Measurements from ENCODE around the gene CGB8.

DNA sequence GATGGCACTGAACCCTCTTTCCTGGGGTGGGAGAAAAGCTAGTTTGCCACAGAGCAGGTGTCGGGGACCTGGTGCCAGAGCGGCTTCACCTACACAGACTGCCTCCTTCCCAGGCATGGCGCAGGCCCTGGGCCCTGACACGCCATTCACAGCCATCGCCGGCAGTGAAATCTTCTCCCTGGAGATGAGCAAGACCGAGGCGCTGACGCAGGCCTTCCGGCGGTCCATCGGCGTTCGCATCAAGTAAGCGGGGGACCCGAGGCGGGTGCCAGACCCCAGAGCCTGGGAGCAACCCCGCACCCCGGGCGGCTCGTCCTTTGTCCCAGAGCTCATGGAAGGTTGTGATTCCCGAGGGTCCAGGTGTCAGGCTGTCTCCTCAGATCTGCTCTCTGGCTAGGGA lies 42.0 kb downstream of the CGB8 start:
- TF ChIP-seq, protein P1, sequence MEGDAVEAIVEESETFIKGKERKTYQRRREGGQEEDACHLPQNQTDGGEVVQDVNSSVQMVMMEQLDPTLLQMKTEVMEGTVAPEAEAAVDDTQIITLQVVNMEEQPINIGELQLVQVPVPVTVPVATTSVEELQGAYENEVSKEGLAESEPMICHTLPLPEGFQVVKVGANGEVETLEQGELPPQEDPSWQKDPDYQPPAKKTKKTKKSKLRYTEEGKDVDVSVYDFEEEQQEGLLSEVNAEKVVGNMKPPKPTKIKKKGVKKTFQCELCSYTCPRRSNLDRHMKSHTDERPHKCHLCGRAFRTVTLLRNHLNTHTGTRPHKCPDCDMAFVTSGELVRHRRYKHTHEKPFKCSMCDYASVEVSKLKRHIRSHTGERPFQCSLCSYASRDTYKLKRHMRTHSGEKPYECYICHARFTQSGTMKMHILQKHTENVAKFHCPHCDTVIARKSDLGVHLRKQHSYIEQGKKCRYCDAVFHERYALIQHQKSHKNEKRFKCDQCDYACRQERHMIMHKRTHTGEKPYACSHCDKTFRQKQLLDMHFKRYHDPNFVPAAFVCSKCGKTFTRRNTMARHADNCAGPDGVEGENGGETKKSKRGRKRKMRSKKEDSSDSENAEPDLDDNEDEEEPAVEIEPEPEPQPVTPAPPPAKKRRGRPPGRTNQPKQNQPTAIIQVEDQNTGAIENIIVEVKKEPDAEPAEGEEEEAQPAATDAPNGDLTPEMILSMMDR (IDR thresholded peaks at IDR 0.05; ENCODE audit: borderline replicate concordance, extremely low read depth, low read length, poor library complexity, severe bottlenecking): no peak
- TF ChIP-seq EZH2 (IDR thresholded peaks at IDR 0.05; ENCODE audit: borderline replicate concordance, low read depth, low read length, severe bottlenecking): no peak
